HTR-8/SVneo (cell line): ENCODE measurements around the gene CCR5.
"Not testable (repeated sequence)": the region's sequence is repeated elsewhere in the genome, so short reads cannot be mapped to it uniquely, and the experiment has no call there.

ENCODE experiments used
- DNase-seq: peaks from one replicate; pipeline ENCODE4 v3.0.0; 2011; ENCODE audit warnings: low spot score, mixed read lengths; ENCODE audit not compliant: insufficient read length
- FAIRE-seq: peaks from 2 replicates; lab custom pipeline; 2011; peaks lifted over from hg19 to GRCh38; lab: Jason Lieb, UNC

The CCR5 gene

DNA sequence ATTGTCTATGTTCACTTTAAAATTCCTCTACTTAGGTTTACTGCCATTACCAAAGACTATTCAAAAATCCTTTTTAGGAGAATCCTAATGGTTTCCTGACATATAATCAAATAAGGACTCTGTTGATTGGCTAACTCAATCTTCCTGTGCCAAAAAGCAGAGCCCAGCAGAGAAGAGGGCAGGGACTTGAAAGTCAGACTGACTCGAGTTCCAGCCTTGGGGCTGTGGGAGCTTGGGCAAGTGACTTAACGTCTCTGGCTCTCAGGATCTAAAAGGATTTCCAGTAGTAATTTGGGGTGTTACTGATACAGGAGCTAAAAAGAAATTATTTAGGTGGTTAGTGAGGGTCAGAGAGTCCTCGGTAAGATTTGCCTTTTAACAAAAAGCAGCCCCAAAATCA, 10.9 kb downstream of the CCR5 start:
- DNase-seq (no peak), FAIRE-seq (no peak)

DNA sequence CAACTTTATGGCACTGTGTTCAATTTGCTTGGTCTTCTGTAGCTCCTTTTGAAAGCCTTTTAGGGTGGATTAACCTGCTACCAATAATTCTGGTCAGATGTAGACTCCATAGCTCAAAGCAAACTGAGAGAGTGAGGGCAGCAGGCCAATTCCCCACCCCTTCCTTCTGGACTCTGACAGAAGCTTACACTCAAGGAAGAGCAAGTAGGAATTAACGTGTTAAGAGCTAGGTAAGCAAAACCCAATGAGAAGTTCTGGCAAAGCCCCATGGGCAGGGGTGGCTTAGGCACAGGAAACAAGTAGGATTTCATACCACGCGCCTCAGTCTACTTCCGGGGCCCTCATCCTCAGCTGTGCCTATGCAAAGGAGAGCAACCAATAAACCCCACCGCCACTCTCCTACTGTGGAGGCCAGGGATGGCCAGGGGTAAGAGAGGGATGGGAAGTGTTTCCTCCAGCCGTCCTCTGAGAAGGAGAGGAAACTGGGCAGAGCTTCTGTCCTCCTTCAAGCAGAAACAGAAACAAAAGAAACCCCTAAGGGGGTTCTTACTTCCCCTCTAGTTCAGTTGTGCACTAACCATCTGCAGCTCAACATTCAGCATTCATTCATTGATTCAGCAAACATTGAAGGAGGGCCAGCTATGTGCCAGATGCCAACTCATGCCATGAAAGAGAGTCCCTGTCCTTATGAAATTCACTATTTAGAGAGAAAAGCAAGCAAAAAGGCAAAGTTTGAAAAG, 12.6 kb downstream of the CCR5 start:
- FAIRE-seq (no peak), DNase-seq (no peak)

DNA sequence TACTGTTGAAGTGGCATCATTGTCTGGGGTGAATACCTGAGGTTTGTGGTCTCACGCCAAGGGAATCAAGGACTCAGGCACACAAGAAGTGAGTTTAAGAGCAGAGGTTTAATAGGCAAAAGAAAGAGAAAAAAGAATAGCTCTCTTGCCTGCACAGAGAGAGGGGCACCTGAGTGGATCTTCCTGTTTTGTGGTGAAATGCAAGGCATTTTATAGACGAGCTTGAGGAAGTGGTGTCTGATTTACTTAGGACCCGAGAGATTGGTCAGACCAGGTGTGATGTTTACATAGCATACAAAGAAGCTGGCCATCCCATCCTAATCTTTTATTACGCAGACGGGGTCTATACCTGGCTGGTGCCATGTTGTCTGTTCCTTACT, 13.2 kb downstream of the CCR5 start:
- DNase-seq (no peak), FAIRE-seq (no peak)

DNA sequence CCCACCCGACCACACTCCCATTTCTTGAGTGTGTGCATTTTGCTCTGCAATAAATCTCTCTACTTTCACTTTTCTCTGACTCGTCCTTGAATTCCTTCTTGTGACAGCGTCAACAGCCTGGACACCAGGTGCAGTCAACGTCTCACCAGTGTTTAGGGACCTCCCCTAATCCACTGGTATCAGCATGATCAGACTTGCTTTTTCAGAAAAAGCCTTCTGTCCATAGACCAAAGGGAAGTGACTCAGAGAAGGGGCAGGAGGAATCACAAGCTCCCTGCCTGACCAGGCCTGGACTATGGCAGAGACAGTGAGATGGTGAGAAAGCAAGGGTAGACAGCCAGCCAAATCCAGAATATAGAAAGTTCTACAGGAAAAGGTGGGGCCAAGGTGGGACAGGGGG, 15.5 kb downstream of the CCR5 start:
- DNase-seq (peak; percentile 76), FAIRE-seq (peak; percentile 59)

DNA sequence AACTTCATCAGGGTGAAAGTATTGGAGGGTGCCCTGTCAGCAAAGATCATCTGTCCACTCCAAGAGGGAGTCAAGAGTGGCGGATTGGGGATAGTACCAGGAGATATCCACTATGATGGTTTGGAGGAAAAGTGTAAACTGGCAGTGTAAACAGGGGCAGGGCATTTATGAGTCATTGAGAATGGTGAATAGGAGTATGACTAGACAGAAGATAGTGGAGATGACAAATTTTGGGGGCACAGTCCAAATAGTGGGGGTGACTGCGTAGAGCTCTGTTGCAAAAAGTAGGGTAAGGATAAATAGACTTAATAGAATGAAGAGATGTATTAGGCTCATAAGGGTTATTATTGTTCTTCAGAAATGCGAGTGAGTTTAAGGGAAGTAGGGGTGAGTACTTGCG, 18.1 kb downstream of the CCR5 start:
- not testable (repeated sequence) for FAIRE-seq, DNase-seq

DNA sequence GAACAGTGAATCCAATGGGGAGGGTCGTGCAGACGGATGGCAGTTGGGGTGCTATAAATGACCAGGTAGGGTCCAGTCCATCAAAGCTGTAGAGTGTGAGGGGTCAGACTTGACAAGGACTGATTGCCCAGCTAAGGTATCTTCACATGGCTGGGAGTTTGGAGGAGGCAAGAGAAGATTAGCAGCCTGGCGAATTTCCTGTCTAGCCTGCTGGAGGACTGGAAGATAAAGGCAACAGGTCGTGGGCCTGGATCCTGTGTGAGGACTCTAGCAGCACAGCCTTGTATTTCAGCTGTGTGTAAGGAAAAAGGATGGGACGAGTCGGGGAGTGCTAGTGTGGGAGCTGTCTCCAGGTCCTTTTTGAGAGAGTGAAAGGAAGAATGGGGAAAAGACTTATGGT, 18.6 kb downstream of the CCR5 start:
- no peak for DNase-seq
- no peak for FAIRE-seq

DNA sequence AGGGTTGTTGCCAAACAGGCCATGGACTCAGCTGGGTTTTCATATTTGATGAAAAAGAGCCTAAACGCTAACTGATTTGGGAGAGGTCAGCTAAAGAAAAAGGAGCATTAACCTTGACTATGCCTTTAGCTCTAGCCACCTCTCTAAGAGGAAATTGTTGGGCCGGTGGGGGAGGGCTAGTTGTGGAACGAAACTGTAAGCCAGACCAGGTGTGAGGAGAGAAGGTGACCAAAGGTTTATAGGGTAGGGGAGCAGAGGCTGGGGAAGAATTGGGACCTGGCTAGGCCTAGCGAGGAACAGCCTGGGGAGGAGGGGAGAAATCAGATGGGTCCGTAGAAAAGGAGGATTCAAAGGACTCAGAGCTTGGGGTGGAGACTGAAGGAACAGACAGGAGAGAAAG, 20.8 kb downstream of the CCR5 start:
- not testable (repeated sequence) for DNase-seq, FAIRE-seq

DNA sequence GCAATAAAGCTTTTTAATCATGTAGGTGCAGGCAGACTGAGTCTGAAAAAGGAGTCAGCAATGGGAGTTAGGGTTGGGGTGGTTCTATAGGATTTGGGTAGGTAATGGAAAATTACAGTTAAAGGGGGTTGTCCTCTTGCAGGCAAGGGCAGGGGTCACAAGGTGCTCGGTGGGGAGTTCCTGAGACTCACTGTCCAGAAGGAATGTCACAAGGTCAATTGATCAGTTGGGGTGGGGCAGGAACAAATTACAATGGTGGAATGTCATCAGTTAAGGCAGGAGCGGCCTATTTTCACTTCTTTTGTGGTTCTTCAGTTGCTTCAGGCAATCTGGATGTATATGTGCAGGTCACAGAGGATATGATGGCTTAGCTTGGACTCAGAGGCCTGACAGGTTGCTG, 22.3 kb downstream of the CCR5 start:
- DNase-seq (no peak), FAIRE-seq (no peak)

DNA sequence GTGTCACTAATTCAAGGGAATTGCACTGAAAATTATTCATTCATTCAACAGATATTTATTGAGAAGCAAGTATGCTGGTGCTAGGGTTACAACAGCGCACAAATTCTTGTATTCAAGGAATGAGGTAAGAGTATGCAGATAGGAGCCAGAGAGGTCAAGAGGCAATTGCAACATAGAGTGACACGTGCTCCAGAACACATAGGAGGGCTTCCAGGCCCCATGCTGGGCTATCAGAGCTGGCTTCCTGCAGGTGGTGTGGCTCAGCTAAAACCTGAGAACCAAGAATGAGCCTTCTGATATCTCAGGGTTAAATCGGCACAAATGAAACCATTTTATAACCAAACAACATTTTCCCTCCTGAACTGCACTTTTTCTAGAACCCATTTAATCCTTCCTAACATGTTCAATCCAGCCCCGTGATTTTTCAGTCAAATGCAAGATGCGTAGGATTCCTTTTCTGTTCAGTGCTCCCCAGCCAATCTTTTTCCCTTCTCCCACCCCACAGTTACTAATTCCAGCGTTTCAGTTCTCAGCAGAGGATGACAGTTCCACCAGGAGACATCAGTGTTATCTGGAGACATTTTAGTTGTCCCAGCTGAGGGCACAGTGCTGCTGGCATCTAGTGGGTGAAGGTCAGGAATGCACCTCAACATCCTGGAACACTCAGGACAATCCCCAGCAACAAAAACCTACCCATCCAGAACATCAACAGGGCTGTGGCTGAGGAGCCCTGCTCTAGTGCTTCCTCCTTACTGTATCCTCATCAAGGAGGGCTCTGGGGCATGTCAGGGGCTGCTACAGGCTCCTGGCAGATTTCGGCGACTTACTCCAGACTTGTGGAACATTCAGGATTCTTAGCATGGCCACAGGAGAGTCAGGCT, 23.0 kb downstream of the CCR5 start:
- DNase-seq (no peak), FAIRE-seq (no peak)

DNA sequence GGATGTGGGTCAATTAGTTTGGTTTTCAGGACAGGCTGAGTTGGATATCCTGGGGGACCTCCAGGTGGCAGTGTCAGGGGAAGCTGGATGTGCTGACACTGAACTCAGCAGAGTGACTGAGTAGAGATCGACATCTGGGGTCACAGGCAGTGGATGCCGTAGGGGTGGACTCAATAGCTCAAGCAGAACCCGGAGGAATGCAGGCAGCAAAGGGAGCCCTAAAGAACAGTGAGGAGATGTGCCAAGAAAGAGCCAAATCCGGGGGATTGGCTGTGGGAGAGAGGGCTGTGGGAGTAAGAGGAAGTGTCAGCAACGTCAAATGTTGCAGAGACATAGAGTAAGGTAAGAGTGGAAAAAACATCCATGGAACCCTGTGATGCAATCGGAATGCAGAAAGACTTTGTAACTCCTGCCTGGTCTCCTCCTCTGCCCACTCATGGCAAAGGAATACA, 24.5 kb downstream of the CCR5 start:
- no peak for DNase-seq

DNA sequence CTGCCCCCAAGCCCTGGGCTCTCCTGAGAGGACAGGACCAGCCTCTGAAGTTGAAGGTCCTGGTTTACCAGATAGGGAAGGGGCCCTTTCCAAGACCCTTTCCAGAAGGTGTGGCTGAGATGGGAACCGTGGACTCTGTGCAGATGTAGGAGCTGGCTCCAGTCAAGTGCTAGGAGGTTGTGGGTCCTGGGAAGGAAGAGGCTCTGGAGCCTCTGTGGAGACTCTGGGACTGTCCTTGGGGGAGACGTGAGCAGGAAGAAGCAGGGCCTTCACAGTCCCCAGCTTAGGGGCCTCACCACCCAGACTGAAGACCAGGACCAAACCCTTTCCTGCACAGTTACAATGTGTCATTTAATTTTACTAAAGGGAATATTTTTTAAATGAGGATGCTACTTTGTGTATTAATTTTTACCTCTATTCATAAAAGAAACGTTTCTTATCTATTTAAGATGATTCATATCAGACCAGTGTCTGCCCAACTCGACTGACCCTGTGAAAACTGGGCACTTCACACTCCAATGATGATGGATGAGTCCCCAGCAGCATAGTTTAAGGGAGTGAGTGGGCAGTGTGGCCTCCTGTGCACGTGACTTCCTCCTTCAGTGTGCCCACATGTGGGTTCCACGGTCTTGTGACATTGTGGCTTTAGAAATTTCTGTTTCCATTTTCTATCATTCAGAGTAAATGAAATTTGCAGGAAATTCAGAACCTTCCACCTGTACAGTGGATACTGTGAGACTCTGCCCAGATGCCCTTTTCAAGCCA, 25.2 kb downstream of the CCR5 start:
- no peak for DNase-seq
- no peak for FAIRE-seq

More for the DNA sequence above, 24.5 kb downstream of the CCR5 start:
- FAIRE-seq, result no peak

DNA sequence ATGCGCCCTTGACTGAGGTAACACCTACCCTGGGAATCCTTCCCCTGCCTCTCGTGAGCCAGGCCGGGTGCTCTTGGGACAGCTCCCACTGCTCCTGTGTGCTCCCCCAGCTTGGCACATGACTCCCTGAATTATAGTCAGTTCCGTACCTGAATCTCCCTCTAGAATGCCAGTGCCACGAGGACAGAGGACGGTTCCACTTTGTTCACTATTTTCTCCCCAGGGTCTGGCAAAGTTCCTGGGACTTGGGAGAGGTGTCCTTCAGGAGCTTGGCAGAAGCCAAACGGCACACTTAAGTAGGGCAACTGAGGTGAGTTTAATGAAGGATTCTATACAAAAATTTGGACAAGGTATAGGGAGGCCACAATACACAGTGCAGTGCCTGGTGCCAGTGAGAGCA, 26.4 kb downstream of the CCR5 start:
- DNase-seq, result no peak

DNA sequence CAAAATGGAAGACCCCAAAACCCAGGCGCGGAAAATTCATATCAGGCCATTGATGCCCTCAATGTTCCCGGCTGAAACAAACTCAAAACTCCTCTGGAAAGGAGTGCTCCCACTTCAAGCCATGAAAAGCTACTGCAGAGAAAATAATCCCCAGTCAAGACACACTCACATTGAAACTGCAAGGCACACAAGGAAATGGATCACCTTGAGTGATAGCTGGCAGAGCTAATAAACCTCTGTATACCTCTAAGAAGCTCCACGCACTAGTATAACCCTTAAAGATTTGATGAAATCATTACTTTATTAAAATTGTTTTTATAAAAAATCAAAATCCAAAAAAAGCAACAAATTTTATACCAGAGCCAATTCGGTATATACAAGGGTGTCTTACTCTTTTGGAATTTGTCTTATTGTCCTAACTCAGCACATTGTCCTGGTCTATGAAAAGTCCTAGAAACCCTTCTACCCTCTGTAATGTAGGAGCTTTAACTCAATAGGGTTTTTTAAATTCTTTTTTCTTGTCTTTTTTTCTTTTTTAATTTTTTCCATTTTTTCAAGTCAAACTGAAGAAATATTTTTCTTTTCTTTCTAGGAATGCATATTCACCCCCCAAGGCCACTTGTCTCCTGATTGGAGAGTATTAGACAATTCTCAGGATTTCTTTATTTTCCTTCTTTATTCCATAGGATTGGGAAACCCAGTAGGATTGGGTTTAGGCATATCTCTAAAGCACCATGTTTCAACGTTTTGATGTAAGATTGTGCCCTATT, 27.6 kb downstream of the CCR5 start:
- FAIRE-seq (no peak), DNase-seq (no peak)

More for the DNA sequence above, 26.4 kb downstream of the CCR5 start:
- FAIRE-seq, result no peak

DNA sequence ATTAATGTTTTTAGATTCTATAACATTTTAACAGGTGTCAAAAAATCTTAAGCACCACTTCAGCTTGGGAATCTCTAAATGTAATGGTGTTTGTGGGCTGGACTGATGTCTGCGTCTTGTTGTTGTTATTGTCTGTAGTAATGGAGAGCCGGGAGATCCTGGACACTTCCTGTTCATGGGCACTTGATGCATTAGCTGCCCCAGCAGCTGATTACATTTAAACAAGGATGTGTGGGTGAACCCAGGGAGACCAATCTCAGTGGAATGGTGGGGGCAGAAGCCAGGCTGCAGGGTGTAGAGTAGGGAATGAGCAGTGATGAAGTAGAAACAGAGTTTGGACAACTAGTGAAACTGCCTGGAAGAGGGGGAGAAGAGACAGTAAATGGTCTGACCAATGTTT, 28.4 kb downstream of the CCR5 start:
- DNase-seq (no peak), FAIRE-seq (no peak)

DNA sequence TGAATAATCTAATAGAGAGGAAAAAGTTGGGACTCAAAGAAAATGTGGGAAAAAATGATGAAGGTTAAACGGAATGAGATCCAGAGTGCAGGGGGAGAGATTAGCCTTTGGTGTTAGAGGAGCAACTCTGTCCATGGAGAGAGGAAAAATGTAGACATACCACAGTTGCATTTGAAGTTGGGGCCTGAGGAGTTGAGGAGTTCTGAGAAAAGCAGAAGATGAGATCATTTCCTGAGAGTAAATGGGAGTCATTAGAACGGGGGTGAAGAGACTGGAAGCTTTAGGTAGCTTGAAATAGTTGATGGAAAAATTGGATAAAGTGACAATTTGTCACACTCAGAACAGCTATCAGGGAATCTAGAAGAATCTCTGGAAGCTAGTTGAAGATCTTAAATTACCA, 28.8 kb downstream of the CCR5 start:
- DNase-seq (no peak), FAIRE-seq (no peak)

DNA sequence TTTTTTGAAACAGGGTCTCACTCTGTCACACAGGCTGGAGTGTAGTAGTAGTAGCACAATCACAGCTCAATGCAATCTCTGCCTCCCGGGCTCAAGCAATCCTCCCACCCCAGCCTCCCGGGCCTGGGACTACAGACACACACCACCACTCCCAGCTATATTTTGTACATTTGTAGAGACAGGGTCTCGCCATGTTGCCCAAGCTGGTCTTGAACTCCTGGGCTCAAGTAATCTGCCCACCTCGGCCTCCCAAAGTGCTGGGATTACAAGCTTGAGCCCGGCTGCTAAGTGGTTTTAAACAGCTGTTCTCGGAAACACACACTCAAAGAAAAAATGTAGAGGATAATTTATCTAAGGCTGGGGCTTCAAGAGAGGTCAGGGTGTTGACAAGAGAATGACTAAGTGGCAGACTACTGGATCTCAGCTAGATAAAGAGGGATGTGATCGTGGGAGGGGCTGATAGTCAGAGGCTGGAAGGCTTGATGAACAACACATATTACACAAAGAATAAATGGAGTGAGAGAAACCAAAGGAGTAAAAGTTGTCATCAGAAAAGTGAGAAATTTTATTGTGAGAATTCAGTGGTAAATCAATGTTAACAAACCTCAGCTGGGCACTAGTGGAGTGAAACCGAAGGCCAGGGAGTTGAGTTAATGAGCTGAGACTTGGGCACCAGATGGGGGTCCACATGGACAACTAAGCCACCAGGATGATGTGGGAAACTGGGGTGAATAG, 29.4 kb downstream of the CCR5 start:
- DNase-seq (peak; percentile 63), FAIRE-seq (no peak)

DNA sequence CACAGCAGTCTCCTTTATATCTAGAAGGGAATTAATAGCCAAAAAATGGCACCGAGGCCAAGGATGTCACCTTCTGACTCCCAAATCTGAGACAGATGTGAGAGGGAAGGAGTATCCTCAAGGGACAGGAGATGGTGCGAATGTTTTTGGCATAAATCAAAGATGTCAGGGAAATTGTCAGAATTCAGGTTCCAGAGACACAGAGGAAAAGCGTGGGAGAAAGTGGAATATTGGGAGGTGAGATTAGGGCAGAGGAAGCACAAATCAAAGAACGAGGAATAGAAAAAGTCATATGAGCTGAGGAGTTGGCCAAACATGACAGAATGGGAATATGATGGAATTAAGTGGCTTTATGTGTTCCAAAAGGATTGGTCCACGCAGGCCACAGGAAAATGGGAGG, 30.1 kb downstream of the CCR5 start:
- DNase-seq (no peak), FAIRE-seq (no peak)

DNA sequence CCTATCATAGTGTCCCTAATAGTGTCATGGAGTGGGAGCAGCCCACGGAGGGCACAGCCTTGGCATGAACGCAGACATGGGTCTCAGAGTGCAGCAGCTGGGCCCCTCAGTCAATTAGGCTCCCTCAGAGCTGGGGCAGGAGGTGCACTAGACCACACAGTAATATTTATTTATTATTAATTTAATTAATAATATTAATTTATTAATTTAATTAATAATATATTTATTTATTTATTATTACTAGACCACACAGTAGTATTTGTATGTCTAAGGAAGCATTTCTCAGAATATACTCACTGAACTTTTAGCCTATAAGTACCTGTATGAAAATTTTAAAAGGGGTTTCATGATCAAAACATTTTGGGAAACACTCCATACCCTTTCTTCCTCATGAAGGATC, 30.8 kb downstream of the CCR5 start:
- DNase-seq, result no peak
- FAIRE-seq, result no peak

DNA sequence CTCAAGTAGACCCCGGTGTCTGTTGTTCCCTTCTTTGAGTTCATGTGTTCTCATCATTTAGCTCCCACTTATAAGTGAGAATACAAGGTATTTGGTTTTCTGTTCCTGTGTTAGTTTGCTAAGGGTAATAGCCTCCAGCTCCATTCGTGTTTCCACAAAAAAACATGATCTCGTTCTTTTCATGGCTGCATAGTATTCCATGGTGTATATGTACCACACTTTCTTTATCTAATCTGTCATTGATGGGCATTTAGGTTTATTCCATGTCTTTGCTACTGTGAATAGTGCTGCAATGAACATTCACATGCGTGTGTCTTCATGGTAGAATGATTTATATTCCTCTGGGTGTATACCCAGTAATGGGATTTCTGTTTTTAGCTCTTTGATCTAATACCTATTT, 32.2 kb downstream of the CCR5 start:
- not testable (repeated sequence) for DNase-seq, FAIRE-seq
